CD14-positive monocyte (primary cell): Measurements from ENCODE around the gene C16orf82. TPM values are rescaled to one million over a fixed set of nuclear protein-coding genes. Genes with fewer than 3 reads are reported as not detected.

Source experiments
- DNase-seq, 3 donors: peaks; one replicate each; pipeline ENCODE4 v3.0.0-alpha.2; 2011 to 2022
- H2AFZ ChIP-seq: 2 replicates; pipeline ENCODE4 v1.6.0; 2012; ENCODE audit warnings: mild to moderate bottlenecking, low read depth, low read length, inconsistent platforms; ENCODE audit not compliant: insufficient read depth, poor library complexity, severe bottlenecking
- H3K27ac ChIP-seq, 2 donors: 1 replicate in 1 of 2; 2 replicates in 1 of 2; pipeline ENCODE4 v1.5.1; 2012 to 2013; ENCODE audit warnings: low read length in 2 of 2, control low read depth in 1 of 2, inconsistent platforms in 1 of 2, low read depth in 1 of 2, mild to moderate bottlenecking in 1 of 2
- H3K27me3 ChIP-seq, 2 donors: one replicate each; pipeline versions ENCODE4 v1.6.0 to v1.6.1; 2011 to 2013; ENCODE audit warnings: low read length in 2 of 2; ENCODE audit not compliant: control insufficient read depth in 2 of 2, insufficient read depth in 2 of 2
- H3K36me3 ChIP-seq, 2 donors: replicated peaks in 1 of 2; 1 replicate in 1 of 2; 2 replicates in 1 of 2; pipeline versions ENCODE4 v1.5.1 to v1.6.1; 2012 to 2013; ENCODE audit warnings: low read length in 2 of 2, control low read depth in 1 of 2, inconsistent platforms in 1 of 2, mild to moderate bottlenecking in 1 of 2; ENCODE audit not compliant: insufficient read depth in 2 of 2, control insufficient read depth in 1 of 2
- H3K4me1 ChIP-seq, 2 donors: 1 replicate in 1 of 2; 2 replicates in 1 of 2; pipeline versions ENCODE4 v1.5.1 to v1.6.1; 2012 to 2013; ENCODE audit warnings: low read length in 2 of 2, control low read depth in 1 of 2, inconsistent platforms in 1 of 2, mild to moderate bottlenecking in 1 of 2, moderate library complexity in 1 of 2; ENCODE audit not compliant: insufficient read depth in 2 of 2, control insufficient read depth in 1 of 2
- H3K4me2 ChIP-seq: replicated peaks from 2 replicates; pipeline ENCODE3; 2012; ENCODE audit warnings: low read length, moderate library complexity, mild to moderate bottlenecking; ENCODE audit not compliant: poor library complexity, severe bottlenecking; ENCODE audit errors: extremely low read depth
- H3K4me3 ChIP-seq, 3 experiments: fragments of 200-600 bp in 1 of 3; sonication (generic) in 1 of 3; replicated peaks in 1 of 3; 1 replicate in 2 of 3; 2 replicates in 1 of 3; pipeline ENCODE4 v1.5.1; 2011 to 2013; ENCODE audit warnings: low read length in 3 of 3, mild to moderate bottlenecking in 3 of 3, control low read depth in 2 of 3, low read depth in 2 of 3, inconsistent platforms in 1 of 3, moderate library complexity in 1 of 3
- H3K79me2 ChIP-seq: 2 replicates; pipeline ENCODE4 v1.6.0; 2012; ENCODE audit warnings: mild to moderate bottlenecking, control low read depth, inconsistent platforms, low read length, moderate library complexity; ENCODE audit not compliant: insufficient read depth
- H3K9ac ChIP-seq: 2 replicates; pipeline ENCODE4 v1.6.0; 2017; ENCODE audit warnings: low read length, mild to moderate bottlenecking; ENCODE audit not compliant: insufficient read depth, poor library complexity, severe bottlenecking
- H3K9me3 ChIP-seq, 2 donors: replicated peaks in 1 of 2; 1 replicate in 1 of 2; 2 replicates in 1 of 2; pipeline versions ENCODE4 v1.5.1 to v1.6.1; 2012 to 2013; ENCODE audit warnings: low read length in 2 of 2, control low read depth in 1 of 2; ENCODE audit not compliant: control insufficient read depth in 1 of 2, insufficient read depth in 1 of 2
- H4K20me1 ChIP-seq: 2 replicates; pipeline ENCODE4 v1.6.0; 2012; ENCODE audit warnings: mild to moderate bottlenecking, low read length, control low read depth, moderate library complexity; ENCODE audit not compliant: insufficient read depth
- H3K27ac Mint-ChIP-seq, 7 donors: one replicate each; pipeline ENCODE4 v1.8.0; 2020; ENCODE audit warnings: mild to moderate bottlenecking in 7 of 7, mixed read lengths in 7 of 7, moderate library complexity in 6 of 7, inconsistent platforms in 2 of 7
- H3K27me3 Mint-ChIP-seq, 3 donors: one replicate each; pipeline ENCODE4 v1.8.0; 2021 to 2022; ENCODE audit warnings: low read depth in 3 of 3, mild to moderate bottlenecking in 3 of 3, mixed read lengths in 3 of 3, moderate library complexity in 3 of 3, inconsistent platforms in 1 of 3
- H3K36me3 Mint-ChIP-seq, 2 donors: one replicate each; pipeline ENCODE4 v1.8.0; 2020; ENCODE audit warnings: mixed read lengths in 2 of 2, inconsistent platforms in 1 of 2, mild to moderate bottlenecking in 1 of 2
- H3K4me1 Mint-ChIP-seq: one replicate; pipeline ENCODE4 v1.8.0; 2020; ENCODE audit warnings: mild to moderate bottlenecking, mixed read lengths
- H3K4me3 Mint-ChIP-seq, 2 donors: one replicate each; pipeline ENCODE4 v1.8.0; 2020; ENCODE audit warnings: mild to moderate bottlenecking in 2 of 2, mixed read lengths in 2 of 2, moderate library complexity in 1 of 2
- H3K9me3 Mint-ChIP-seq, 7 donors: one replicate each; pipeline ENCODE4 v1.8.0; 2020 to 2022; ENCODE audit warnings: mixed read lengths in 7 of 7, mild to moderate bottlenecking in 6 of 7, moderate library complexity in 6 of 7, inconsistent platforms in 2 of 7
- CTCF ChIP-seq: fragments of 200-600 bp; IDR thresholded peaks from one replicate; pipeline ENCODE4 v1.8.0; 2022; ENCODE audit warnings: antibody characterized with exemption, mild to moderate bottlenecking
- WGBS: methylation state at CpG from one replicate; pipeline ENCODE4 v1.1.5; 2013; ENCODE audit warnings: missing lambda C conversion rate; ENCODE audit not compliant: insufficient coverage; 5-methylcytosine and 5-hydroxymethylcytosine counted together
- intact Hi-C, 2 donors: fragments of 100-400 bp; cut with micrococcal nuclease; formaldehyde crosslinking; loops; one replicate each; pipeline versions ENCODE4 v1.15.0 to v1.15.1; 2023
- polyA plus RNA-seq, 3 donors: library from polyadenylated mRNA; depleted of rRNA in 1 of 3; unstranded in 2 of 3; stranded (reverse) in 1 of 3; fragments of 300-500 nt in 2 of 3; fragments of >200 nt in 1 of 3; fragmentation: Illumina TruSeq in 2 of 3; gene quantifications; 1 replicate in 2 of 3; 2 replicates in 1 of 3; pipeline ENCODE4 v1.2.3, GENCODE V29; 2012 to 2021

C16orf82 gene
- polyA plus RNA-seq, 3 donors, result not detected

- H3K9ac ChIP-seq, result no peak overlapping the region
- Mint-ChIP-seq H3K4me1 (no peaks in the 10 kb centered on the region), H3K9me3 (peaks cover 0 to 3% (median 0%) of the 10 kb centered on the region in 7 donors), H3K36me3 (no peaks in the 10 kb centered on the region), H3K4me3 (no peak overlapping the region), H3K27me3 (peaks cover 0 to 6% (median 2%) of the 10 kb centered on the region in 3 donors), H3K27ac (no peak overlapping the region)
- 98% methylated on average over 21 of the region's 23 CpGs for WGBS
- no peak for DNase-seq
- intact Hi-C loops, result no loop called here
- no peak overlapping the region for H3K27ac ChIP-seq
- H3K9me3 ChIP-seq, result peaks cover 0 to 5% of the 10 kb centered on the region in 2 donors
- H4K20me1 ChIP-seq, result no peaks in the 10 kb centered on the region
- no peaks in the 10 kb centered on the region for H3K79me2 ChIP-seq
- no peaks in the 10 kb centered on the region for H3K36me3 ChIP-seq
- H3K4me3 ChIP-seq, result no peak overlapping the region
- H3K4me2 ChIP-seq, result no peak overlapping the region
- H2AFZ ChIP-seq, result no peak overlapping the region
- no peaks in the 10 kb centered on the region for H3K4me1 ChIP-seq
- TF ChIP-seq CTCF, result no peak
- peaks cover 0 to 2% of the 10 kb centered on the region in 2 donors for H3K27me3 ChIP-seq
These were observed 26.0 kb upstream of the C16orf82 start for GRCh38 chr16:27040732-27041131.

- intact Hi-C loops, result no loop called here
- Histone ChIP-seq H3K4me2 (no peak overlapping the region), H2AFZ (no peak overlapping the region), H3K27ac (no peak overlapping the region), H4K20me1 (no peaks in the 10 kb centered on the region), H3K4me1 (no peaks in the 10 kb centered on the region), H3K9me3 (peaks cover 0 to 5% of the 10 kb centered on the region in 2 donors), H3K79me2 (no peaks in the 10 kb centered on the region), H3K9ac (no peak overlapping the region), H3K36me3 (no peaks in the 10 kb centered on the region), H3K27me3 (peaks cover 0 to 2% of the 10 kb centered on the region in 2 donors), H3K4me3 (no peak overlapping the region)
- no peak for TF ChIP-seq CTCF
- H3K4me3 Mint-ChIP-seq, result no peak overlapping the region
- no peak overlapping the region for H3K27ac Mint-ChIP-seq
- H3K9me3 Mint-ChIP-seq, result no peaks in the 10 kb centered on the region
- no peaks in the 10 kb centered on the region for H3K4me1 Mint-ChIP-seq
- H3K27me3 Mint-ChIP-seq, result no peaks in the 10 kb centered on the region
- no peaks in the 10 kb centered on the region for H3K36me3 Mint-ChIP-seq
- DNase-seq, result no peak
These were observed 19.7 kb upstream of the C16orf82 start for GRCh38 chr16:27046958-27047518.
